GM18909 (cell line): Measurements from ENCODE around the gene TTI1.

Source experiments
- ATAC-seq: cut with Tn5 transposase; IDR thresholded peaks from one replicate; pipeline ENCODE4 v1.9.1; 2021; ENCODE audit warnings: mild to moderate bottlenecking; ENCODE audit not compliant: unreplicated experiment, poor library complexity

The TTI1 gene

GRCh38 chr20:38055848-38056247 is 22.6 kb upstream of the TTI1 start:
- ATAC-seq = no peak

GRCh38 chr20:38055294-38055693 is 22.0 kb upstream of the TTI1 start:
- no peak for ATAC-seq

- ATAC-seq = no peak
These were observed 21.4 kb upstream of the TTI1 start for GRCh38 chr20:38054647-38055046.

GRCh38 chr20:38052870-38053269 is 19.6 kb upstream of the TTI1 start:
- ATAC-seq = no peak

GRCh38 chr20:38050686-38051085 is 17.4 kb upstream of the TTI1 start:
- ATAC-seq = no peak

DNA sequence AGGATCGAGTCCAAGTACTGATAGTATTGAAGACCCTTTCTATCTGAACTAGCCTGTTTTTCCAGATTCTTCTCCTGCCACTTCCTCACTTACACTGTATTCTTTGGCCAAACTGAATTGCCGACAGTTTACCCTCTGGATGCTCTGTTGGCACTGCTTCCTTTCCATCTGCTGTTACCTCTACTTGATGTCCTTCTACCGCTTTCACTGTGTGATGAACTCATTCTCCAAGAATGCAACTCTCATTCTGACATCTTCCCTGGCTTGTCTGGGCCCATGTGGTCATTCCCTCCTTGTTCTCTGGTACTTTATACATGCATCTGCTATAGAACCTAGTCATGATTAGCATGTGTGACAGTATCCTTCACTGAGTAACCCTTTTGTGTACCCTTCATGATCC is 16.5 kb upstream of the TTI1 start:
- no peak for ATAC-seq

GRCh38 chr20:38046572-38046971 is 13.3 kb upstream of the TTI1 start:
- no peak for ATAC-seq

DNA sequence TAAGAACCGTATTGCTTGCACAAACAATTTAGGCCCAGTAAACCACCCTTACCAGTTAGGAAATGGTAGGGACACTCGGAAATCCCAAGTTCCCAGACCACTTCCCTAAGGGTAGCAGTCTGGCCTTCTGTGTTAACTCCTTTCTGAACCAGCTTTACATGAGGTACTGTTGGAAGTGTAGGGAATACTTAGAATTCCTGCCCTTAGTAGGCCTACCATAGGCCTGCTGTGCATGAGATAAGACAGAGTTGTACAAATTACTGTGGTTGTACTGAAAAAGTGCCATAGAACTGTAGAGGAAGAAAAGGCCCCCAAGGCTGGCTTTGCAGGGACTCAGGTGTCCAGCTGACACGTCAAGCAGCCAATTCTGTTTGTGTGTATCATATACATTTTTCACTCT is 11.4 kb upstream of the TTI1 start:
- ATAC-seq = no peak

DNA sequence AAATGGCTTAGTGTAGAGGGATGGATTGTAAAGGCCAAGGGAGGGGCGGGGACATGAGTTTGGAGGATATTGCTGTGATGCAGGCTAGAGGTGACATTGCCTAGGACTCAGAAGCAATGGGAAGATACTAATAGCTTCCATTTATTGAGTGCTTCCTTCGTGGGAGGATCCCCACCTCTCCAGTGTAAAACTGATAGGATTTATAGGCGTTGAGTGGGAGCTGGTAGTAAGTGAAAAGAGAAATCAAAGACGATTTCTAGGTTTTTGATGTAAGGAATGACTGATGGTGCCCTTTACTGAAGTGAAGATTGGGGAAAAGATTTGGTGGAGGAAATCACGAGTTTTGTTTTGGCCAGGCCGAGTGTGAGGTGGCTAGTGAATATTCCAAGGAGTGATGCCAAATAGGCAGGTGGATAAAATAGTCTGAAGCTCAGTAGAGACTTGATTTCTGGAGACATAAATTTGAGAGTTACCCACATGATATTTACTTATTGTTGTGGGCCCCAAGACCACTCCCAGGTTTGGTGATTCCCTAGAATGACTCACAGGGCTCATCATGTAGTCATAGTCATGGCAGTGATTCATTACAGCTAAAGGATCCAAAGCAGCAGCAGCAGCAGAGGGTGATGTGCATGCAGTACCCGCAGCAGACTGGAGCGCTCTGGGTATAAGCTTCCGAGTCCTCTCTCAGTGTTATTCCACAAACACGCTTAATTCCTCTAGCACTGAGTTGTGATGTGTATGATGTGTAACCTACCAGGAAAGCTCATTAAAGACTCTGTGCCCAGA is 10.4 kb upstream of the TTI1 start:
- ATAC-seq = no peak

- no peak for ATAC-seq
These were observed 7.0 kb upstream of the TTI1 start for GRCh38 chr20:38040276-38040675.

DNA sequence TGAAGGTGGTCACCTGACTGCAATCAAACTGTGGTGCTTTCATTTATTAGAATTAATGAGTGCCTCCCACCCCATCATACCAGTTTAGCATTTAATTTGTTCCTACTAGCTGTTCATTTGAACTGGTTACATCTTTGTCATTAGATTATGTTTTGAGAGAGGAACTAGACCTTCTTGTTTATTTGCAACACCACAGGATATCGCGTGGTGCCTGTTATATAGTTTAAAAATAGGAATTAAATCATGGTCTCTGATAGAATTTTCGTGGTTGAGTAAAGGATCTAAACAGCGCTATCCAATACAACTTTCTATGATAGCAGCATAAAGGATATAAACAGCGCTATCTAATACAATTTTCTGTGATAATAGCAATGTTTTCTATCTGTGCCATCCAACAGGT is 3.1 kb upstream of the TTI1 start:
- no peak for ATAC-seq

DNA sequence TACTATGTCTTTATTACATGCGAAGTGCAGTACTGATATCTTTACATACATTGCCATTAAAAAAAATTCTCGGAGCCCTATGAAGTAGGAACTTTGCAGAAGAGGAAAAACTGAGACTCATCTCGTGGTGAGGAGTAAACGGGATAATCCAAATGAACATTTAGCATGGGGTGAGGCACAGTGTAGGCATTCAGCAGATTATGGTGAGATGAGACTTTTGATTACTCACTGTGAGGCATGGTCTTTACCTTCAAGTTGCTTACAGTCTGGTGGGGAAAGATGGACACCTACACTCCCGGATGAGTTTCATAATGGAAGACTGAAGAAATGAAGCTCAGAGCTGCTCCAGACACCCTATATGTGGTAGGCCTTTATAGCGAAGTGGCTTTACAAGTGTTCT is 1.7 kb upstream of the TTI1 start:
- ATAC-seq = no peak

DNA sequence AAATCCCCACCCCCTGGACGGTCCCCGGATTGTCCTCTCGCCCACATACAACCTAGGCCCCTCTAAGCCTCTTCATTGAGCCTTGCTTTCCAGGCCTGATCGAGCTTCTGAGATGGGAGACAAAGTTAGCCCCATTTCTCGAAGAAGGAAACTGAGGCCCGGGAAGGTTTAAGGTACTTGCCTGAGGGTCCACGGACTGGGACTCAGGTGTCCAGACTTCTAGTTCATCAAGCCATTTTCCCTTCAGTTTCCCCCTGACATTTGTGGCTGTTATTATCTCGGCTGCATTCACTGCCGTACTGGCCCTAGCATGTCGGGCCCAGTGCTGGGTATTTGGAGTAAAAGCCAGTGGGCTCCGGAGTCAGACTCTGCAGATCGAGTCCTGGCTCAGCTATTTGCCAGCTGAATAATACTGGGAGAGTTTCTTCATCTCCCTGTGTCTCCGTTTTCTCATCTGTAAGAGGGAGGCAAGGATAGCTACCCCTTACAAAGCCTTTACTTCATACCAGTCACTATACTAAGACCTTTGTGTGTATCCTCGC is 923 bp upstream of the TTI1 start:
- ATAC-seq = peak; percentile 5

GRCh38 chr20:38032585-38033329 is 499 bp downstream of the TTI1 start:
- ATAC-seq = peak; percentile 54

- no peak for ATAC-seq
These were observed 1.3 kb downstream of the TTI1 start for GRCh38 chr20:38031957-38032356.

- ATAC-seq = no peak
These were observed 3.8 kb downstream of the TTI1 start for GRCh38 chr20:38029453-38029852.

GRCh38 chr20:38024496-38024895 is 8.8 kb downstream of the TTI1 start:
- no peak for ATAC-seq

DNA sequence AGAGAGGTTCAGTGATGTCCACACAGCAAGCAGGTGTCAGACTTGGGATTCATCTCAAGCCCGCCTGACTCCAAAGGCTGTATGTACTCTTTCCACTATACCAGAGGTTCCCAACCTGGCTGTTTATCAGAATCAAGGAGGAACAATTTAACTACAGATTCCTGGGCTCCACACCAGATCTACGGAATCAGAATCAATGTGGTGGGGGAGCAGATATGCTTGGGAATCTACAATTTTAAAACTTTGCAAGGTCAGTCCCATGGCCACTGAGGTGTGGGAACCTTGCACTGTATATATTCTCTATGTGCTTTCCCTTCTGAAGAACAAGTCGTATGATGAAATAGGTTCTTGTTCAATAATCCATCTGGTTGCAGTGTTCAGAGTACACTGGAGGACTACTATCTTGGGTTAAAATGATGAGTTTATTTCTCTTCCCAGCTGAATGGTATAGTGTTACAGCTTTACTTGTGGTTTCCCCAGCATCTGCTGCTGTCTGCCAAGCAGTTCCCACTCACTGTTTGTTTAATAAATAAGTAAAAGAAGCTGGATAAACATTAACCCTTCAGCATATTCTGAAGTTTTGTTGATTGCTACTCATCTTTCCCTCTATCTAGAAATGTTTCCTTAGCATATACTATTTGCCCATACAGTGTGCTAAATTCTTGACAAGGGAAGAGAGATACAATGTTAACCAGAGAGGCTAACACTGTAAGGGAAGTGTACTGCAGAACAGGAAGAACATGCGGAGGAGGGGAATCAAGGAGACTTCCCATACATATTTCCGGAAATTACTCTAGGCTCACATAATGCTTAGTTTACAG is 9.9 kb downstream of the TTI1 start:
- no peak for ATAC-seq

- no peak for ATAC-seq
These were observed 12.0 kb downstream of the TTI1 start for GRCh38 chr20:38021087-38021772.

DNA sequence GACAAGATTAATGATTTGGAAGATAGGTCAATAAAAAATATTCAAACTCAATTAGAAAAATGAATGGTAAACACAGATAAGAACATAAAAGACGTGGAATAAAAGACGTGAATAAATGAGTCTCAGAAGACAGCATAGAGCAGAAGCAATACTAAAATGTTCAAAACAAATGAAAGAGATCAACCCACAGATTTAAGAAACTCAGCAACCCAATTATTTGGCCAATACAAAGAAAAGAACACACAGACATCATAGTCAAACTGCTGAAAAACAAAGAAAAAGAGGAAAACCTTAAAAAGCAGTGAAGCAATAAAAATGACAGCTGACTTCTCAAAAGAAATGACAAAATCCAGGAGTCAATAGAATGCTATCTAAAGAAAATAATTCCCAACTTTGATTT is 14.9 kb downstream of the TTI1 start:
- ATAC-seq = no peak
